Sigmoid colon (tissue), 7 donors: ENCODE measurements around the gene IKBKE. TPM values are rescaled to one million over a fixed set of nuclear protein-coding genes. Genes with fewer than 3 reads are reported as not detected.

ENCODE experiments used
- DNase-seq: peaks from one replicate; pipeline ENCODE4 v3.0.0-alpha.2; 2019
- H3K27ac ChIP-seq, 4 donors: fragments of 200-600 bp; sonication (generic); one replicate each; pipeline ENCODE4 v1.5.1; 2016 to 2019; ENCODE audit warnings: mild to moderate bottlenecking in 1 of 4
- H3K27me3 ChIP-seq, 3 donors: fragments of 200-600 bp; sonication (generic); one replicate each; pipeline ENCODE4 v1.5.1; 2019; ENCODE audit warnings: mild to moderate bottlenecking in 1 of 3
- H3K36me3 ChIP-seq, 4 donors: fragments of 200-600 bp; sonication (generic); one replicate each; pipeline ENCODE4 v1.5.1; 2016 to 2019
- H3K4me1 ChIP-seq, 4 donors: fragments of 200-600 bp; sonication (generic); one replicate each; pipeline ENCODE4 v1.5.1; 2017 to 2019
- H3K4me3 ChIP-seq, 4 donors: fragments of 200-600 bp; sonication (generic); one replicate each; pipeline ENCODE4 v1.5.1; 2017 to 2019; ENCODE audit warnings: mild to moderate bottlenecking in 2 of 4, moderate library complexity in 1 of 4
- H3K9me3 ChIP-seq, 4 donors: fragments of 200-600 bp in 3 of 4; sonication (generic) in 3 of 4; one replicate each; pipeline versions ENCODE4 v1.5.1 to v1.6.1; 2013 to 2019
- CTCF ChIP-seq, 4 experiments: fragments of 450-650 bp in 3 of 4; fragments of 200-600 bp in 1 of 4; IDR thresholded peaks; one replicate each; pipeline ENCODE4 v1.5.1; 2016 to 2019; ENCODE audit warnings: antibody characterized with exemption in 4 of 4, mild to moderate bottlenecking in 3 of 4, moderate library complexity in 2 of 4
- EP300 ChIP-seq, 4 donors: sonication (generic); formaldehyde crosslinking; IDR thresholded peaks; one replicate each; pipeline ENCODE4 v1.6.1; 2017; ENCODE audit warnings: antibody characterized with exemption in 4 of 4
- POLR2A ChIP-seq, 2 donors: fragments of 450-650 bp; IDR thresholded peaks; one replicate each; pipeline ENCODE4 v1.6.1; 2016; ENCODE audit warnings: antibody characterized with exemption in 2 of 2, mild to moderate bottlenecking in 2 of 2, moderate library complexity in 2 of 2
- POLR2AphosphoS5 ChIP-seq, 4 donors: sonication (generic); formaldehyde crosslinking; IDR thresholded peaks; one replicate each; pipeline ENCODE4 v1.6.1; 2017; ENCODE audit warnings: antibody characterized with exemption in 4 of 4
- WGBS, 2 donors: extraction: QIAGEN DNeasy Blood & Tissue Kit; methylation state at CpG; one replicate each; pipeline ENCODE4 v1.1.7; 2013; 5-methylcytosine and 5-hydroxymethylcytosine counted together
- intact Hi-C: fragments of 100-400 bp; cut with DNase I; formaldehyde crosslinking; loops from one replicate; pipeline ENCODE4 v1.15.1; 2023
- polyA plus RNA-seq, 3 donors: library from polyadenylated mRNA; stranded (reverse); fragments of 200-250 nt; gene quantifications; one replicate each; pipeline ENCODE4 v1.2.3, GENCODE V29; 2013
- total RNA-seq, 4 donors: library from RNA; depleted of rRNA; stranded (reverse); fragments of >200 nt; gene quantifications; one replicate each; pipeline ENCODE4 v1.1.0, GENCODE V29; 2016
- donor health status: healthy with polysubstance abuse.
- donor health status: Bipolar disorder and iron deficiency.
- donor health status: healthy.

The IKBKE gene
- total and polyA plus RNA-seq, 7 donors = 1.6 to 23.2 (median 3.2) TPM

- Histone ChIP-seq H3K9me3 (no peaks in the 10 kb centered on the region), H3K36me3 (peaks cover 0 to 6% (median 0%) of the 10 kb centered on the region in 4 donors), H3K4me3 (no peak overlapping the region), H3K27me3 (no peaks in the 10 kb centered on the region), H3K27ac (no peak overlapping the region), H3K4me1 (peaks cover 0 to 6% (median 2%) of the 10 kb centered on the region in 4 donors)
- no peak for TF ChIP-seq POLR2AphosphoS5 (IDR thresholded peaks at IDR 0.05)
- no peak for TF ChIP-seq POLR2A (IDR thresholded peaks at IDR 0.05)
- no peak for TF ChIP-seq CTCF (IDR thresholded peaks at IDR 0.05)
- TF ChIP-seq EP300 (IDR thresholded peaks at IDR 0.05) = no peak
- WGBS, 2 donors = 95 to 96% methylated on average over 14 of the region's 14 CpGs
- intact Hi-C loops = no loop called here
- DNase-seq = no peak
Measured at GRCh38 chr1:206476591-206476990, 6.3 kb downstream of the IKBKE start.

DNA sequence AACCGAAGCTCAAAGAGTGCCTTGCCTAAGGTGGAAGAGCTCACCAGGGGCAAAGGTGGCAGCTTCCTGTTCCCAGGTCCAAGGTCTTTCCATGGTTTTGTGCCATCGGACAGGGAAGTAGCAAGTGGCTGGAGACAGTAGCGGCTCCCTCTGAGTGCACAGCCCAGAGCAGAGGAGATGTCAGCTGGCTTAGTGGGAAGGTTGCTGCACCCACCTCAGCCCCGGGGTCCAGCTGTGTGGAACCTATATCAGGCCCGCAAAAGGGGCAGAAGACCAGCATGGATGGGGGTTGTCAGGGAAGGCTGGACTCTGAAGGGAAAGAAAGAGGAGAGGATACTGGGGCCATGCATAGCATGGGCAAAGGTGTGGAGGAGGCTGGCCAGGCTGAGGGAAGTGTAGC, 6.8 kb downstream of the IKBKE start:
- Histone ChIP-seq H3K36me3 (peaks cover 0 to 6% (median 0%) of the 10 kb centered on the region in 4 donors), H3K4me1 (peaks cover 0 to 6% (median 2%) of the 10 kb centered on the region in 4 donors), H3K4me3 (no peak overlapping the region), H3K27ac (no peak overlapping the region), H3K9me3 (no peaks in the 10 kb centered on the region), H3K27me3 (no peaks in the 10 kb centered on the region)
- no peak for DNase-seq
- whole genome bisulfite sequencing, 2 donors = 78 to 92% methylated on average over 5 of the region's 5 CpGs
- intact Hi-C loops = no loop called here
- TF ChIP-seq CTCF (IDR thresholded peaks at IDR 0.05) (no peak), POLR2AphosphoS5 (IDR thresholded peaks at IDR 0.05) (no peak), POLR2A (IDR thresholded peaks at IDR 0.05) (no peak), EP300 (IDR thresholded peaks at IDR 0.05) (no peak)

DNA sequence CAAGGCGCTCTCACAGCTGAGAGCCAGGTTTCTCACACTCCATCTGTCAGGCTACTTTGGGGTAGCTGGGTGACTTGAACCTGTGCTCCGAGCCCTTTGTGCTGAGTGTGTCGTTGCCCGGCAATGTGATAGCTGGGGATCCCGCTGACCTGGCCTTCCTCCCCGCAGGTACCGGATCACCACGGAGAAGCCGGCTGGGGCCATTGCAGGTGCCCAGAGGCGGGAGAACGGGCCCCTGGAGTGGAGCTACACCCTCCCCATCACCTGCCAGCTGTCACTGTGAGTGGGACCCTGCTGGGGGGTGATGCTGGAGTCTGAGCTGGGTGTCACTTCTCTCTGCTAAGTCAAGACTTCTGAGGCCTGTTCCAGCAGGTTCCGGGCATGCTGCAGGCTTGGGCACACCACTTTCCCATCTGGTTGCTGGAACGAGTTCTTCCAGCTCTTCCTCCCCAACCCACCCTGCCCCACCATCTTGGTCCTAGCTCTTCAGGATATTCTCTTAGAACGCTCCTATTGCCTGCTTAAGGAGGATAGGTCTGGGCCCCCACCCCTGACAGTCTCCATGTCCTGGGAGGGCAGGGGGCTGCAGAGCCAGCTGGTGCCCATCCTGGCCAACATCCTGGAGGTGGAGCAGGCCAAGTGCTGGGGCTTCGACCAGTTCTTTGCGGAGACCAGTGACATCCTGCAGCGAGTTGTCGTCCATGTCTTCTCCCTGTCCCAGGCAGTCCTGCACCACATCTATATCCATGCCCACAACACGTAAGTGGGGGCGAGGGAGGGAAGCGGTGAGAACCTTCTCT, 7.5 kb downstream of the IKBKE start:
- 91 to 96% methylated on average over 21 of the region's 21 CpGs for WGBS, 2 donors

GRCh38 chr1:206478746-206479145, 8.5 kb downstream of the IKBKE start:
- H3K36me3 ChIP-seq = peaks cover 0 to 6% (median 0%) of the 10 kb centered on the region in 4 donors
- intact Hi-C loops = no loop called here
- H3K4me1 ChIP-seq = peaks cover 0 to 6% (median 2%) of the 10 kb centered on the region in 4 donors
- H3K4me3 ChIP-seq = no peak overlapping the region
- no peak overlapping the region for H3K27ac ChIP-seq
- WGBS, 2 donors = 93% methylated on average over 11 of the region's 11 CpGs
- TF ChIP-seq EP300 (IDR thresholded peaks at IDR 0.05) = no peak
- no peak for TF ChIP-seq CTCF (IDR thresholded peaks at IDR 0.05)
- no peak for TF ChIP-seq POLR2A (IDR thresholded peaks at IDR 0.05)
- TF ChIP-seq POLR2AphosphoS5 (IDR thresholded peaks at IDR 0.05) = no peak
- DNase-seq = no peak
- no peaks in the 10 kb centered on the region for H3K27me3 ChIP-seq
- no peaks in the 10 kb centered on the region for H3K9me3 ChIP-seq

More for the DNA sequence above, 7.5 kb downstream of the IKBKE start:
- DNase-seq = no peak
- no peaks in the 10 kb centered on the region for H3K9me3 ChIP-seq
- H3K27me3 ChIP-seq = no peaks in the 10 kb centered on the region
- H3K36me3 ChIP-seq = peaks cover 0 to 6% (median 0%) of the 10 kb centered on the region in 4 donors
- intact Hi-C loops = no loop called here
- H3K4me1 ChIP-seq = peaks cover 0 to 6% (median 2%) of the 10 kb centered on the region in 4 donors
- no peak overlapping the region for H3K27ac ChIP-seq
- H3K4me3 ChIP-seq = no peak overlapping the region
- TF ChIP-seq POLR2A (IDR thresholded peaks at IDR 0.05) (no peak), CTCF (IDR thresholded peaks at IDR 0.05) (no peak), POLR2AphosphoS5 (IDR thresholded peaks at IDR 0.05) (no peak), EP300 (IDR thresholded peaks at IDR 0.05) (no peak)
